NCI-H2029 (cell line): ENCODE data around the gene ELANE.

Experiments used
- DNase-seq: peaks from one replicate; lab custom pipeline; 2025; lab: John Stamatoyannopoulos, UW

ELANE gene

DNA sequence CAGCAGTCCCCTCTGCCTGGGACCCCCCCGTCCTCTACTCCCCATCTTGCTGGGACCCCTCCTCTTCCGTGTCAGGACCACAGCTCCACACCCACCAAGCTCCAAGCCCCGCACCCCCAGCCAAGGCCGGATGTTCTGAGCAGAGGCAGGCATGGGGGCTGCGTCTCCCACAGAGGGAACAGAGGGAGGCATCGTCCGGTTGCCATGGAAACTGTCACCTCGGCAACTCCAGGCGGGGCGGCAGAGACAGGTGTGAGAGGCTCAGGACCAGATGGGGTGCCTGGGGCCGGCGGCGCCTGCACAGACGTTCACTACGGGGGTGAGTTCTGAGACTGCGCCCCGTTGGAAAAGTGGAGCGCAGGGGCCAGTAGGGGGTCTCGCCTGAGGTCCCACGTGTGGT lies 46.6 kb downstream of the ELANE start:
- no peak for DNase-seq

DNA sequence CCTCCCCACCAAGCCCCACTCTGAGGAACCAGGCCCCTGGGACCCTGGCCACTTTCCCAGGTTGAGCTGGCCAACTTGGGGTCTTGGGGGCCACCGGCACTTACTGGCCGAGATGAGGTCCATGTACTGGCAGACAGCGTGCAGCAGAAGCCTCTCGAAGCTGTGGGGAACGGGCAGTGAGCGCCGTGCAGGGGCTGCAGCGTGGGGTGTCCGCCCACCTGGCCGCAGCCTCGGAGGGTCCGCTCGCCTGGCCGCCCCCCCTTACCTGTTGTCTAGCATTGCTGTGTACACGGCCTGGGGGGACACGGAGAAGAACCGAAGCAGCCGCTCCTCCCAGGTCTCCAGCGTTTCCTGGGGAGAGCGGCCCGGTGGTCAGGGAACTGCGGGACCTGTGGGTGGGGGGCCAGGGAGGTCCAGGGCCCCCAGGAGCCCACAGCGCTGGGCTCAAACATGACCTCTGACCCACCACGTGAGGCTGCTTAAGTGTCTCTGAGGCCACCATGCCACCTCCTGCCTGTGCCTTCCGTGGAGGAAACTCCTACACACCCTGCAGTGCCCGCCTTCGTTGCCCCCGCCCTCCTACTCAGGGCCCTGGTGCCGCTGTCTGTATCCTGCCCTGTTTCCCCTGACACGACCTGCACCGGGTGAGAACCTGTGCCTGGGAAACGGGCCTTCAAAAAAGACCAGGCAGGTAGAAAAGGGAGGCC lies 47.4 kb downstream of the ELANE start:
- no peak for DNase-seq

DNA sequence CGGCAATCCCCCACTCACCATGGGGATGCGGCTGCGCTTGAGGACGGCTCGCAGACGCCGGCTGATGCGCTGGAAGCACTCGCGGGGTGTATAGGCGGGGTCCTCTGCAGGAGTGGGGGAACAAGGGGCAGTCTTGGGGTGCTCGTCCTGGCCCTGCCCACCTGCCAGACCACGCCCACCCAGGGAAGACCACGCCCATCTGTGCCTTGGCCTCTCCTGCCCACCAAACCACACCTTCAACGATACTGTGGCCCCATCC lies 47.9 kb downstream of the ELANE start:
- no peak for DNase-seq

DNA sequence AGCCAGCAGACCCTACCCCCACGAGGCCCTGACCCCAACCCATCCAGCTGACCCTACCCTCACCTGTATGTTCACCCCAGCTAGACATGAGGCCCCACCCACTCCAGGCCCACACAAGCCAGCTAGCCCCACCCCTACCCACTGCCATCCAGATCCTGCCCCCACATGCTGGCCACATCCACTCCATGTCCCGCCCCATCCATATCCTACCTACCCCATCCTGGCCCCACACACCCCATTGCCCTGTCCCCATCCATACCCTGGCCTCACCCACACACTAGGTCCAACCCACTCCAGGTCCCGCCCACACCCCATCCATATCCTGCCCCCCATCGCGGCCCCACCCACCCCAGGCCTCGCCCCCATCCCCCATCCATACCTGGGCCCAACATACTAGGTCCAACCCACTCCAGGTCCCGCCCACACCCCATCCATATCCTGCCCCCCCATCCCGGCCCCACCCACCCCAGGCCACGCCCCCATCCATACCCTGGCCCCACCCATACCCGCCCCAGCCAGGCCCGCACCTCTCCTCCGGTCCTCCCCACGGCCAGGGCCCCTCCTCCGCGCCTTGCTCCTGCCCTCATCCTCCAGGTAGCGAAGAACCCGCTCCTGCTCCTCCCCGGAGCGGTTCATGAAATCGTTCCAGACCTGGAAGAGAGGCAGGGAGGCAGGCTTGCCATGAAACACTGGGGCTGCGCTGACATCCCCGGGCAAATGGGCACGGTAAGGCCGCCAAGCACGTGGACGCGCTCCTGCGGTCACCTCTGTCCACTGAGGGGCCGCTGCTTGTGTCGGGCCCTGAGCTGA lies 48.4 kb downstream of the ELANE start:
- peak; percentile 21 for DNase-seq

DNA sequence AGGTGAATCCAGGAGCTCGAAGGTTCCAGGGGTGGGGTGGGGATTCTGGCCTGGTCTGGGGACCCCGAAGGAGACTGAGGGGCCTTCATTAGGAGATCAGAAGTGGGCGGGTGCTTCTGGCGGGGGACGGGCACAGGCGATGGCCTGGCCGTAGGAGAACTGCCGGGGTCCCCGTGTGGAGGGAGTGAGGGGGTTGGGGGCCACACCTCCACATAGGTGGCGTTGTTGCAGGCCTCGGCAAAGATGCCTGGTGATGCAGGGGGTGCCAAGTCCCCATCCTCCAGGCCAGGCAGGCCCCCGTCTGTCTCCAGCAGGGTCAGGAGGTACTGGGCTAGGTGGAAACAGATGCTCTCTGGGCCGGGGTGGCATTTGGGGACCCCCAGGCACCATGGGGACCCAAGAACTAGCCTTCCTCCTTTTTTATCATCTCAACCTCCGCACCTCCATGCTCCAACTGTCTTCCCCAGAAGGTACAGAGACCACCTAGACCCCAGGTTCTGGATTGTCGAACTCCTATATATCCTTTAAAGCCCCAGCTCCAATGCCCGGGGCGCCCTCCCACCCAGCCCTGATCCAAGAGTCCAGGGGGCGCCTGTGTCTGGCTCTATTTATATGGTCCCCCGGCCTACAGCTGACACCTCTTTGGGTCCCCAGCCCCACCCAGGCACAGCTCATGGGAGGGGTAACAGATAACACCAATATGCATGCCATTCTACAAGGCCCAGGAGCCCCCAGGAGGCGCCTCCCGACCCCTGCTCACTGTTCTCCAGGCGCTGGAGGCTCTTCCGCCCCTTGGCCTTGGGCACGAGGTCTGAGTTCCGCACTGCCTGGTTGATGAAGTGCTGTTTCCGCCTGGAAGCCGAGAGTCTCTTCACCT lies 49.4 kb downstream of the ELANE start:
- DNase-seq, result no peak

DNA sequence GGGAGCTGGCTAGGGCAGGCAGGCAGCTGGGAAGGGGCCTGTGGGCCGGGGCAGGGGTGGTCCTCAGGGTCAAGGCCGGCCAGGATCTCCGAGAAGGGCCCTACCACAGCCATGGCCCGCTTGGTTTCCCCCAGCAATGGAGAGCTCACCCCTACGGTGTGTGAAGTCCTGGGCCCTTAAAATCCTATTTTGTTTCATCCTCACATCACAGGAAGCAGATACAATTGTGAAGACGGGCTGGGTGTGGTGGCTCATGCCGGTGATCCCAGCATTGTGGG lies 49.9 kb downstream of the ELANE start:
- no peak for DNase-seq

DNA sequence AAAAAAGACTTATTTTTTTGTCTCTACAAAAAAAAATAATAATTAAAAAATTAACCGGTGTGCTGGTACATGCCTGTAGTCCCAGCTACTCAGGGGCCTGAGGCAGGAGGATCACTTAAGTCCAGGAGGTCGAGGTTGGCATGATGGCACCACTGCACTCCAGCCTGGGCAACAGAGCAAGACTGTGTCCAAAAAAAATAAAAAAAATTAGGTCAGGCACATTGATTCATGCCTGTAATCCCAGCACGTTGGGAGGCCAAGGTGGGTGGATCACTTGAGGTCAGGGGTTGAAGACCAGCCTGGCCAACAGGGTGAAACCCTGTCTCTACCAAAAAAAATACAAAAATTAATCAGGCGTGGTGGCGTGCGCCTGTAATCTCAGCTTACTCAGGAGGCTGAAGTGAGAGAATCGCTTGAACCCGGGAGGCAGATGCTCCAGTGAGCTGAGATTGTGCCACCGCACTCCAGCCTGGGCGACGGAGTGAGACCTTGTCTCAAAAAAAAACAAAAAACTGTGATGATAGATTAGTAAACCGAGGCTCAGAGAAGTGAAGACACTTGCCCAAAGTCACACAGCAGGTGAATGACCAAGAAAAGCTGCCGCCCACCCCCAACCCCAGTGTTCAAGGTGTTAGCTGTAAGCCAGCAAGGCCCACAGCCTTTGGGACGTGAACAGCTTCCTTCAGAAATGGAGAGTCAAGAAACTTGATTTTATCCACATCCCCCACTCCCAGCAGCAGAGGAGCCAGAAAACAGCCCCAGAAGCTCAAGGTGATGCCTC lies 50.5 kb downstream of the ELANE start:
- DNase-seq, result no peak

DNA sequence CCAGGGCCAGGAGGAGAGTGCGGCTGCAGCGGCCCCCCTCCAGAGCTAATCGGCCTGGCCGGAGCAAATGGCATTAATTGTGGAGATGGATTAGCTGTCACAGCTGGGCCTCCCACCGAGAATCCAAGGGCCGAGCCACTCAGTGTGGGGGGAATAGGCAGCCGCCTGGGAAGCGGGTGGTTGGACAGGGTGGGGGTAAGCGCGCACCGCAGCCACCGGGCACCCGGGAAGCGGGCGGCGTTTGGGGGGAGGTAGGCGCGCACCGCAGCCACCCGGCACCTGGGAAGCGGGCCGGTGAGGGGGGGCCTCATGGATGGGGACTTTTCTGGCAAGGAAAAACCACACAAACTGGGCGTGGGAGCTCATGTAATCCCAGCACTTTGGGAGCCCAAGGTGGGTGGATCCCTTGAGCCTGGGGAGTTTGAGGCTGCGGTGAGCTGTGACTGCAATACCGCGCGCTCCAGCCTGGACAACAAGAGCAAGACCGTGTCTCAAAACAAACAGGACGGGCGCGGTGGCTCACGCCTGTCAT lies 51.2 kb downstream of the ELANE start:
- DNase-seq, result no peak

DNA sequence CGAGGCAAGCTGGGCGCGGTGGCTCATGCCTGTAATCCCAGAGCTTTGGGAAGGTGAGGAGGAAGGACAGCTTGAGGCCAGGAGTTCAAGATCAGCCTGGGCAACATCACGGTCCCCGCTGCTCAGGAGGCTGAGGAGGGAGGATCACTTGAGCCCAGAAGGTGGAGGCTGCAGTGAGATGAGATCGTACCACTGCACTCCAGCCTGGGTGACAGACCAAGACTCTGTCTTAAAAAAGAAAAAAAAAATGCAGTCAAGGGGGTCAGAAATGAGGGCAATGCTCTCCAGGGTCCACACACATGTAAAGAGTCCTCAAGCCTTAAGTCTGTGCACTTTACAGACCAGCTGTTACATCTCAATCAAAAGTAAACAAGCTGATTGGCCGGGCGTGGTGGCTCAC lies 52.4 kb downstream of the ELANE start:
- no peak for DNase-seq
